Peyer's patch (tissue), 4 donors: ENCODE data around the gene TTLL8. TPM values are rescaled to one million over a fixed set of nuclear protein-coding genes. Genes with fewer than 3 reads are reported as not detected.

ENCODE experiments used
- DNase-seq, 3 donors: peaks; one replicate each; pipeline ENCODE4 v3.0.0-alpha.2; 2017 to 2019
- H3K27ac ChIP-seq, 4 donors: fragments of 200-600 bp; sonication (generic); one replicate each; pipeline ENCODE4 v1.5.1; 2016 to 2019
- H3K27me3 ChIP-seq, 2 donors: fragments of 200-600 bp; sonication (generic); one replicate each; pipeline ENCODE4 v1.5.1; 2019
- H3K36me3 ChIP-seq, 3 donors: fragments of 200-600 bp; sonication (generic); one replicate each; pipeline ENCODE4 v1.5.1; 2016 to 2019
- H3K4me1 ChIP-seq, 4 donors: fragments of 200-600 bp; sonication (generic); one replicate each; pipeline ENCODE4 v1.5.1; 2016 to 2019
- H3K4me3 ChIP-seq, 4 donors: fragments of 200-600 bp; sonication (generic); 1 replicate in 3 of 4; 2 replicates in 1 of 4; pipeline ENCODE4 v1.5.1; 2016 to 2019; ENCODE audit warnings: mild to moderate bottlenecking in 1 of 4
- H3K9me3 ChIP-seq, 4 donors: fragments of 200-600 bp; sonication (generic); one replicate each; pipeline ENCODE4 v1.5.1; 2016 to 2019; ENCODE audit warnings: mild to moderate bottlenecking in 1 of 4
- POLR2A ChIP-seq, 2 donors: fragments of 450-650 bp; IDR thresholded peaks; one replicate each; pipeline ENCODE4 v1.5.1; 2017; ENCODE audit warnings: antibody characterized with exemption in 2 of 2, mild to moderate bottlenecking in 2 of 2, moderate library complexity in 2 of 2
- total RNA-seq, 4 donors: library from RNA; depleted of rRNA; stranded (reverse); fragments of >200 nt; gene quantifications; one replicate each; pipeline ENCODE4 v1.1.0, GENCODE V29; 2016
- TF ChIP-seq, protein P1 (sequence below), 6 experiments: fragments of 450-650 bp in 4 of 6; fragments of 200-600 bp in 2 of 6; sonication (generic) in 1 of 6; IDR thresholded peaks; one replicate each; pipeline ENCODE4 v1.5.1; 2017 to 2019; ENCODE audit warnings: antibody characterized with exemption in 6 of 6, mild to moderate bottlenecking in 3 of 6, moderate library complexity in 1 of 6

The TTLL8 gene
- total RNA-seq, 4 donors from 2014 or later: not detected

DNA sequence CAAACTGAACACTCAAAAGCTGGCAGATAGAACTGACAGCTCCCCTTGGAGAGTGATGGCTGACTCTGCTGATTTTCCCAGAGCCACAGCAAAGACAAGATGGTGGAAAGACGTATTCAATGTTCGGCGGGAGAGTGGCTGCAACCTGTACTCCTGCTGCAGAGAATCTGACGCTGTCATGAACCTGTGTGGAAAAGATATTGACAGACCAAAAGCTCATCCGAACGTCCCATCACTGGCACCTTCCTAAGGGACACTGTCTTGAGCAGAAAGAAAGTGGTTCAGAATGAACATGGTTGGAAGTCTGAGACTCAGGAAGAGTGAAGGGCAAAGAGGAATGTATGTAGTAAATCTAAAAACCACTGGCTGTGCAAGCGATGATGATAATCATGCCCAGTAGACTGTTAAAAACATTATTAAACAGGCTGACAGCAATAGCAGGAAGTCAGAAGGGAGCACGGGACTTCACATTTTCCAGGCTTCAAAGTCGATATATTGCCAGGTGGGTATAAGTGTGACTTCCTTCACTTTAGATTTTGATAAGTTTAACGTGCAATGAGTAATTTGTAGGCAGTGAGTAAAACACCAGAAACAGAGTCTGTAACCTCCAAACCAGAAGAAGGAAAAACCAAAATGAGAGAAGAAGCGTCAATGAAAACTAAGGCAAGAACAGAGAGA, 39.4 kb downstream of the TTLL8 start:
- no peak for TF ChIP-seq POLR2A (IDR thresholded peaks at IDR 0.05)
- TF ChIP-seq, protein P1, sequence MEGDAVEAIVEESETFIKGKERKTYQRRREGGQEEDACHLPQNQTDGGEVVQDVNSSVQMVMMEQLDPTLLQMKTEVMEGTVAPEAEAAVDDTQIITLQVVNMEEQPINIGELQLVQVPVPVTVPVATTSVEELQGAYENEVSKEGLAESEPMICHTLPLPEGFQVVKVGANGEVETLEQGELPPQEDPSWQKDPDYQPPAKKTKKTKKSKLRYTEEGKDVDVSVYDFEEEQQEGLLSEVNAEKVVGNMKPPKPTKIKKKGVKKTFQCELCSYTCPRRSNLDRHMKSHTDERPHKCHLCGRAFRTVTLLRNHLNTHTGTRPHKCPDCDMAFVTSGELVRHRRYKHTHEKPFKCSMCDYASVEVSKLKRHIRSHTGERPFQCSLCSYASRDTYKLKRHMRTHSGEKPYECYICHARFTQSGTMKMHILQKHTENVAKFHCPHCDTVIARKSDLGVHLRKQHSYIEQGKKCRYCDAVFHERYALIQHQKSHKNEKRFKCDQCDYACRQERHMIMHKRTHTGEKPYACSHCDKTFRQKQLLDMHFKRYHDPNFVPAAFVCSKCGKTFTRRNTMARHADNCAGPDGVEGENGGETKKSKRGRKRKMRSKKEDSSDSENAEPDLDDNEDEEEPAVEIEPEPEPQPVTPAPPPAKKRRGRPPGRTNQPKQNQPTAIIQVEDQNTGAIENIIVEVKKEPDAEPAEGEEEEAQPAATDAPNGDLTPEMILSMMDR (IDR thresholded peaks at IDR 0.05): no peak
- peak in 1 of 3 donors; percentile 27 for DNase-seq
- H3K9me3 ChIP-seq: no peaks in the 10 kb centered on the region
- no peaks in the 10 kb centered on the region for H3K36me3 ChIP-seq
- H3K27ac ChIP-seq: no peak overlapping the region
- peaks cover 4 to 24% of the 10 kb centered on the region in 2 donors for H3K27me3 ChIP-seq
- no peak overlapping the region for H3K4me3 ChIP-seq
- H3K4me1 ChIP-seq: peaks cover 0 to 26% (median 10%) of the 10 kb centered on the region in 4 donors

DNA sequence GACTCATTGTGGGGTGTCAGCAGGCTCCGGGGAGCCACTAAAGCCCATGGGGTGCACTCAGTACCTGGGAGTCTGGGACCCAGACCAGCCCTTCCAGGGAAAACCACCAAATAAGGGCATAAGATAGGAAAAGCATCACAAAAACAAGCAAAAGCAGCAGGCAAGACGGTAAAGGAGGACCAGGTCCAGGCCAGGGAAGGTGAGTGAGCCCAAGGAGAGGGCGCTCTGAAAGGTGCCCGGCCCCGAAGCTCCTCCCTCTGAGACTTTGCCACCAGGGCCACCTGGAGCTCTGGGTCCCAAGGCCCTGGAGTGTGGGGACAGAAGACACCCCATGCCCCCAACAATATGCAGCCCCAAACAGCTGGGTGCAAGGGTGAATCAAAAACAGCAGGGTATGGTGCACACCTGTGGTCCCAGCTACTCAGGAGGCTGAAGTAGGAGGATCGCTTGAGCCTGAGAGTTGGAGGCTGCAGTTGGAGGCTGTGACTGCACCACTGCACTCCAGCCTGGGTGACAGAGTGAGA, 40.3 kb downstream of the TTLL8 start:
- peak in 1 of 3 donors; percentile 34 for DNase-seq
- peaks cover 0 to 26% (median 10%) of the 10 kb centered on the region in 4 donors for H3K4me1 ChIP-seq
- H3K4me3 ChIP-seq: no peak overlapping the region
- no peak overlapping the region for H3K27ac ChIP-seq
- peaks cover 4 to 26% of the 10 kb centered on the region in 2 donors for H3K27me3 ChIP-seq
- H3K9me3 ChIP-seq: no peaks in the 10 kb centered on the region
- no peaks in the 10 kb centered on the region for H3K36me3 ChIP-seq
- TF ChIP-seq, protein P1 (IDR thresholded peaks at IDR 0.05): no peak
- TF ChIP-seq POLR2A (IDR thresholded peaks at IDR 0.05): no peak

DNA sequence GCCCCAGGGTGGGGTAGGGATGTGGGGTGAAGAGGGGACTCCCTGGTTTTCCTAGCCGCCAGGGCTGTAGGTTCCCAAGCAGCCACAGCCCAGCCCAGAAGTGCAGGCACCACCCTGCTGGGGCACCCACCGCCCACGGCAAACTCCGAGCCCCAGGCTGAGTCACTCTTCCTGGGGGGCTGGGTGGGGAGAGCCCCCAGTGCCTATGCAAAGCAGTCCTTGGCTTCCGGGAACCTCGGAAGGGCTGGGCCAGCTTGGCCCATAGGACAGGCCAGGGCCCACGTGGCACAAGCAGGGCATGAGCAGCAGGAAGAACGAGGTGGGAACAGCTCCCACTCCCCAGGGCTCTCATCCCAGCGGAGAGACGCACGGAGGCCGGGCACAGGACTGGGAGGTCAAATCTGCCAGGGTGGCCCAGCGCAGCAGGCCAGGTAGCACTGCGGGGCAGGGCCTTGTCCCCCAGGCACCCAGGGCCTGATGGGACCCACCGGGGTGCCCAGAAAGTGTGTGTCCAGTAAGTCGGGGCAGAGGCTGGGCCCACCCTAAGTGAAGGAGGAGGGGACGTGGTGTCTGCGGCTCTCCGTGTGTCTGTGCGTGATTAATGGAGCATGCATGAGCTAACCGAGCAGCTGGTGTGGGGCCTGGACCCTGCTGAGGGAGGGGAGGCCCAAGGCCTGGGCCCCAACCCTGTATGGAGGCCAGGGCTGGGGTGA, 41.0 kb downstream of the TTLL8 start:
- peak in 2 of 3 donors; percentile 20 to 40 for DNase-seq
- H3K27ac ChIP-seq: no peak overlapping the region
- peaks cover 4 to 26% of the 10 kb centered on the region in 2 donors for H3K27me3 ChIP-seq
- no peaks in the 10 kb centered on the region for H3K36me3 ChIP-seq
- TF ChIP-seq, protein P1 (IDR thresholded peaks at IDR 0.05): no peak
- no peak for TF ChIP-seq POLR2A (IDR thresholded peaks at IDR 0.05)
- no peak overlapping the region for H3K4me3 ChIP-seq
- H3K9me3 ChIP-seq: no peaks in the 10 kb centered on the region
- H3K4me1 ChIP-seq: peaks cover 0 to 26% (median 10%) of the 10 kb centered on the region in 4 donors

DNA sequence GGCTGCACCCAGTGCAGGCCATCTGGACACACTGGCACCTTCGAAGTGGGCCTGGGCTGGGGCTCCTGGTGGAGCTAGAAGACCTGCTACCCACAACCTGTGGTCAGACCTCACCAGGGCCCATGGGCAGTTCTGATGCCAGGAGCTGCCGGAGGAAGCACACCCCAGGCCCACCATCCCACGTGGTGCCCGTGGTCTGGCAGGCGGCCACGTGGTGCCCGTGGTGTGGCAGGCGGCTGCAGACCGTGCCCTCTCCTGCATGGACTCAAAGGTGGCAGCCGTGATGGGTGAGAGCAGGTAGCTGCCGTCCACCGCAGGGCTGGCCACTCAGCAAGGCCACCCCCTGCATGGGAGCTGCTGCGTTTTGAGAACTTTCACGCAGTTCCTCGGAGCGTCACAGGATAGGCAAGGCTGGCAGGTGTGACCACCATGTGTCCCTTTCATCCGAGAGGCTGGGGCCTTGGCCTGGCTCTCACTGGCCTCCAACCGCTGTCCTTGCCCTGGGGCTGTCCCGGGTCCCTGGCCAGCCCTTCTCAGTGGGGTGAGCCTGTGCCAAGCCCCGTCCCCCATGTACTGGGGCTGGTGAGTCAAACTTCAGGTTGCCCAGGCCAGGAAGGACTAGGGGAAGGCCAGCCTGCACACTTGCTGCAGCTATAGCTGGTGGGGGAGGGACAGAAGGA, 41.6 kb downstream of the TTLL8 start:
- Histone ChIP-seq H3K27ac (no peak overlapping the region), H3K36me3 (no peaks in the 10 kb centered on the region), H3K9me3 (no peaks in the 10 kb centered on the region), H3K4me1 (peaks cover 0 to 28% (median 10%) of the 10 kb centered on the region in 4 donors), H3K4me3 (no peak overlapping the region), H3K27me3 (peaks cover 4 to 26% of the 10 kb centered on the region in 2 donors)
- peak in 1 of 3 donors; percentile 43 for DNase-seq
- no peak for TF ChIP-seq POLR2A (IDR thresholded peaks at IDR 0.05)
- TF ChIP-seq, protein P1 (IDR thresholded peaks at IDR 0.05): no peak

DNA sequence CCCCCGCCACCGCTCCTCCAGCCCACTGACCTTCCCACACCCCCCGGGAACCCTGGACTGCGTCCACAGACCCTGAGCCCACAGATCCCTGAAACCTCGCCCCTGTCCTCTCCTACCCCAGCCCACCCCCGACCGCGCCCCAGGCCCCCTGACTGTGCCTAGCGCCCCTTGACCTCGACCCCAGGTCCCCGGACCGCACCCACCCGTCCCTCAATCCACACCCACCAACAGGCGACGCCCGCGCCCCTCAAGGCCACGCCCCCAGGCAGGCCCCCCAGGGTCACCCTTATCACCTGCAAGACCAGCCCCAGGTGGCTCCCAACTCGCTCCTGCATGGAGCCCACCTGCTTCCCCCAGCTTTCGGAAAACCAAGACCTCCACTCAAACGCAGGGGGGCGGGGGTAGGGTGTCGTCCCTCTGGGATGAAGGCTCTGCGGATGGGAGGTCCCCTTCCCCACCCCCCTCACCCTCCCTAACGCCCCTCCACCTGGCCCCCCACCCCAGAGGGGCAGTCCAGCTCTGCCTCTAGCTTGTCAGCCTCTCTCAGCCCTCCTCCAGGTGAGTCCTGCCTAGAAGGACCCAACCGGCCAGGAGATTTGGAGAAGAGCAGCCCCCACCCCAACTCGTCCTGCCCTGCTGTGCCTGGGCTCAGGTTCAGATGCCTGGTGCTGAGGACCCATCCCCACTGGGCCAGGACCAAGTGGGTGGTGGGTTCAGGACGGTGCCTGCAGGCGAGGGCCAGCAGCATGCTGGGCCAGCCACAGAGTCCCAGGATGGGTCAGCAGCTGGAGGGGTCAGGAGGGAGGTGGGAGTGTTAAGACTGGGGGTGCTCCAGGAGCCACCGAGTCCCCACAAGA, 42.4 kb downstream of the TTLL8 start:
- H3K27ac ChIP-seq: no peak overlapping the region
- H3K4me3 ChIP-seq: peak overlapping the region in 1 of 4 donors; percentile 34
- no peaks in the 10 kb centered on the region for H3K36me3 ChIP-seq
- TF ChIP-seq, protein P1 (IDR thresholded peaks at IDR 0.05): no peak
- no peak for TF ChIP-seq POLR2A (IDR thresholded peaks at IDR 0.05)
- H3K27me3 ChIP-seq: peaks cover 4 to 30% of the 10 kb centered on the region in 2 donors
- peaks cover 0 to 35% (median 15%) of the 10 kb centered on the region in 4 donors for H3K4me1 ChIP-seq
- DNase-seq: no peak
- H3K9me3 ChIP-seq: no peaks in the 10 kb centered on the region
